Uterus (tissue), 4 donors: Measurements from ENCODE around the gene RSBN1L. TPM values are rescaled to one million over a fixed set of nuclear protein-coding genes. Genes with fewer than 3 reads are reported as not detected.

ENCODE experiments used
- DNase-seq, 2 donors: peaks; one replicate each; pipeline ENCODE4 v3.0.0-alpha.2; 2019 to 2020
- H3K27ac ChIP-seq, 2 donors: fragments of 200-600 bp; sonication (generic); 1 replicate in 1 of 2; 2 replicates in 1 of 2; pipeline ENCODE4 v1.5.1; 2016 to 2018
- H3K27me3 ChIP-seq, 2 donors: fragments of 200-600 bp; sonication (generic); one replicate each; pipeline ENCODE4 v1.5.1; 2018 to 2019; ENCODE audit warnings: control low read depth in 1 of 2
- H3K36me3 ChIP-seq, 2 donors: fragments of 200-600 bp; sonication (generic); one replicate each; pipeline ENCODE4 v1.5.1; 2019; ENCODE audit warnings: control low read depth in 1 of 2
- H3K4me1 ChIP-seq, 2 donors: fragments of 200-600 bp; sonication (generic); one replicate each; pipeline ENCODE4 v1.5.1; 2018 to 2019; ENCODE audit warnings: control low read depth in 1 of 2
- H3K4me3 ChIP-seq, 2 donors: fragments of 200-600 bp; sonication (generic); 1 replicate in 1 of 2; 2 replicates in 1 of 2; pipeline ENCODE4 v1.5.1; 2018 to 2019; ENCODE audit warnings: mild to moderate bottlenecking in 1 of 2
- H3K9me3 ChIP-seq, 2 donors: fragments of 200-600 bp; sonication (generic); one replicate each; pipeline ENCODE4 v1.5.1; 2019; ENCODE audit warnings: control low read depth in 1 of 2
- CTCF ChIP-seq, 4 experiments: fragments of 200-600 bp in 2 of 4; fragments of 450-650 bp in 2 of 4; sonication (generic) in 2 of 4; IDR thresholded peaks; one replicate each; pipeline ENCODE4 v1.5.1; 2016 to 2019; ENCODE audit warnings: antibody characterized with exemption in 4 of 4, mild to moderate bottlenecking in 2 of 4, moderate library complexity in 1 of 4
- POLR2A ChIP-seq, 2 donors: fragments of 450-650 bp; IDR thresholded peaks; one replicate each; pipeline ENCODE4 v1.6.1; 2016; ENCODE audit warnings: antibody characterized with exemption in 2 of 2, mild to moderate bottlenecking in 1 of 2, moderate library complexity in 1 of 2
- intact Hi-C: fragments of 100-400 bp; cut with DNase I; formaldehyde crosslinking; loops from one replicate; pipeline ENCODE4 v1.15.1; 2023; ENCODE audit warnings: low total_unique reads
- total RNA-seq, 4 donors: library from RNA; depleted of rRNA in 3 of 4; stranded (reverse); fragments of >200 nt in 3 of 4; gene quantifications; one replicate each; pipeline versions ENCODE4 v1.1.0 to v1.2.4, GENCODE V29; 2014 to 2023
- donor health status: DM: yes; HTN: yes; CAD: no.

RSBN1L gene
- total RNA-seq, 4 donors from 2014 or later = 25.1 to 55.7 (median 42.5) TPM

GRCh38 chr7:77747178-77747577 lies 50.9 kb downstream of the RSBN1L start:
- DNase-seq = no peak
- intact Hi-C loops = no loop called here

DNA sequence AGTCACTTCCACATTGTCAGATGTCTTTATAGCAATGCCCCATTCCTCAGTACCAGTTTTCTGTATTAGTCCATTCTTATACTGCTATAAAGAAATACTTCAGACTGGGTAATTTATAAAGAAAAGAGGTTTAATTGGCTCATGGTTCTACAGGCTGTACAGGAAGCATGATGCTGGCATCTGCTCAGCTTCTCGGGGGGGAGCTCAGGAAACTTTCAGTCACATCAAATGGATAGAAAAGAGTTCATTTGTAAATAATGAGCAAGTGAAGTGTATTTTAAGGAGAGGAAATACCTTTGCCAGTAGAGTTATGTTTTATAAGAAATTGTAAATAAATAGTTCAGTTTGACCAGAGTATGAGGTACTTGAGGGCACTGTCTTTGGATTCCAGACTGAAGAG lies 51.5 kb downstream of the RSBN1L start:
- Histone ChIP-seq H3K27ac (no peak overlapping the region), H3K4me3 (no peak overlapping the region), H3K4me1 (no peaks in the 10 kb centered on the region), H3K36me3 (no peaks in the 10 kb centered on the region), H3K27me3 (no peaks in the 10 kb centered on the region), H3K9me3 (no peaks in the 10 kb centered on the region)
- TF ChIP-seq POLR2A (IDR thresholded peaks at IDR 0.05) = no peak
- TF ChIP-seq CTCF (IDR thresholded peaks at IDR 0.05) = no peak
- DNase-seq = no peak
- intact Hi-C loops = no loop called here

More at GRCh38 chr7:77747178-77747577, 50.9 kb downstream of the RSBN1L start:
- Histone ChIP-seq H3K9me3 (no peaks in the 10 kb centered on the region), H3K27ac (no peak overlapping the region), H3K4me1 (no peaks in the 10 kb centered on the region), H3K27me3 (no peaks in the 10 kb centered on the region), H3K36me3 (no peaks in the 10 kb centered on the region), H3K4me3 (no peak overlapping the region)
- no peak for TF ChIP-seq CTCF (IDR thresholded peaks at IDR 0.05)
- no peak for TF ChIP-seq POLR2A (IDR thresholded peaks at IDR 0.05)

GRCh38 chr7:77752016-77752415 lies 55.8 kb downstream of the RSBN1L start:
- DNase-seq = no peak
- H3K4me3 ChIP-seq = no peak overlapping the region
- H3K9me3 ChIP-seq = no peaks in the 10 kb centered on the region
- no peaks in the 10 kb centered on the region for H3K27me3 ChIP-seq
- no peak for TF ChIP-seq CTCF (IDR thresholded peaks at IDR 0.05)
- TF ChIP-seq POLR2A (IDR thresholded peaks at IDR 0.05) = no peak
- intact Hi-C loops = no loop called here
- no peaks in the 10 kb centered on the region for H3K36me3 ChIP-seq
- no peak overlapping the region for H3K27ac ChIP-seq
- no peaks in the 10 kb centered on the region for H3K4me1 ChIP-seq

DNA sequence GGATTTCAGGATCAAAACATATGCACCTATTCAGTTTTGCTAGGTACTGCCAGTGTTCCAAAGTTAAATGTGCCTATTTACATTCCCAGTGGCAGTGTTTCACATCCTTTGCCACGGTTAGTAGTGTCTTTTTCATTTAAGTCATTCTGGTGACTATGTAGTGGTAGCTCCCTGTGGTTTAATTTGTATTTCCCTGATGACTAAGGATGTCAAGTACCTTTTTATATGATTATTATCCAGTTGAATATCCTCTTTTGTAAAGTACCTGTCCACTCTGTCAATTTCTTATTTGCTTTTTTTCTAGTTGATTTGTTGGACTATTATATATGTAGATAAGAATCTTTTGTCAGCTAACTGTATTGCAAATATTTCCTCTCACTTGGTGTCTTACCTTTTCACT lies 56.9 kb downstream of the RSBN1L start:
- Histone ChIP-seq H3K27me3 (no peaks in the 10 kb centered on the region), H3K4me1 (no peaks in the 10 kb centered on the region), H3K4me3 (no peak overlapping the region), H3K27ac (no peak overlapping the region), H3K36me3 (no peaks in the 10 kb centered on the region), H3K9me3 (no peaks in the 10 kb centered on the region)
- intact Hi-C loops = no loop called here
- TF ChIP-seq POLR2A (IDR thresholded peaks at IDR 0.05) (no peak), CTCF (IDR thresholded peaks at IDR 0.05) (no peak)
- no peak for DNase-seq

DNA sequence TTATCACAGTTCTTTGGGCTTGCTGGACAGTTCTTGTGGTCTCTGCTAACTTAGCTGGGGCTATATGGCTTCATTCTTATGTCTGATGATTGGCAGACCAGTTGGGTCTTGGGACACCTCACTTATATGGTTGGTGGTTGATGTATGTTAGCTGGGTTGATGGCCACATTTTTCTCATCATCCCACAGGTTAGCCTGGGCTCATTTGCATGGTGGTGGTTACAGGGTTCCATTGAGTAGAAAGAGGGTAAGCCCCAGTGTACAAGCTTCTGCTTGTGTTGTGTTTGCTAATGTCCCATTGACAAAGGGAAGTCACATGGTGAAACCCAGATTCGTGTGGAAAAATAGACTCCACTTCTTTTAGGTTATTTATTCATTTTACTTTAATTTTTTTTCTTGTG lies 61.3 kb downstream of the RSBN1L start:
- H3K4me1 ChIP-seq = peaks cover 0 to 4% of the 10 kb centered on the region in 2 donors
- no peak overlapping the region for H3K4me3 ChIP-seq
- TF ChIP-seq POLR2A (IDR thresholded peaks at IDR 0.05) = no peak
- no peak for TF ChIP-seq CTCF (IDR thresholded peaks at IDR 0.05)
- no peaks in the 10 kb centered on the region for H3K9me3 ChIP-seq
- no peak for DNase-seq
- no peaks in the 10 kb centered on the region for H3K36me3 ChIP-seq
- H3K27ac ChIP-seq = no peak overlapping the region
- no peaks in the 10 kb centered on the region for H3K27me3 ChIP-seq
- intact Hi-C loops = loop anchor here (5.0 kb wide), 1 partner anchor 105 kb away; no protein-coding TSS in a partner anchor
